ENCODE results near the gene RAB8A. TPM values are rescaled to one million over a fixed set of nuclear protein-coding genes. Genes with fewer than 3 reads are reported as not detected.
"Not testable (repeated sequence)": the region's sequence is repeated elsewhere in the genome, so short reads cannot be mapped to it uniquely, and the experiment has no call there.

Gene RAB8A
- total RNA-seq, 1 experiment from 2014 or later, result 108 TPM

GRCh38 chr19:16170134-16170533 is 58.4 kb downstream of the RAB8A start:
- Mint-ChIP-seq H3K36me3 (ENCODE audit: insufficient read depth, unreplicated experiment) (no peaks in the 10 kb centered on the region), H3K9me3 (ENCODE audit: unreplicated experiment) (no peaks in the 10 kb centered on the region), H3K27ac (ENCODE audit: unreplicated experiment) (no peak overlapping the region), H3K4me1 (ENCODE audit: low read depth, unreplicated experiment) (peaks cover 10% of the 10 kb centered on the region), H3K27me3 (ENCODE audit: insufficient read depth, unreplicated experiment) (no peaks in the 10 kb centered on the region), H3K4me3 (ENCODE audit: unreplicated experiment) (no peak overlapping the region)
- DNase-seq, result no peak
- no peak overlapping the region for H3K4me3 ChIP-seq (ENCODE audit: low read depth, low read length)
- TF ChIP-seq, protein P1, sequence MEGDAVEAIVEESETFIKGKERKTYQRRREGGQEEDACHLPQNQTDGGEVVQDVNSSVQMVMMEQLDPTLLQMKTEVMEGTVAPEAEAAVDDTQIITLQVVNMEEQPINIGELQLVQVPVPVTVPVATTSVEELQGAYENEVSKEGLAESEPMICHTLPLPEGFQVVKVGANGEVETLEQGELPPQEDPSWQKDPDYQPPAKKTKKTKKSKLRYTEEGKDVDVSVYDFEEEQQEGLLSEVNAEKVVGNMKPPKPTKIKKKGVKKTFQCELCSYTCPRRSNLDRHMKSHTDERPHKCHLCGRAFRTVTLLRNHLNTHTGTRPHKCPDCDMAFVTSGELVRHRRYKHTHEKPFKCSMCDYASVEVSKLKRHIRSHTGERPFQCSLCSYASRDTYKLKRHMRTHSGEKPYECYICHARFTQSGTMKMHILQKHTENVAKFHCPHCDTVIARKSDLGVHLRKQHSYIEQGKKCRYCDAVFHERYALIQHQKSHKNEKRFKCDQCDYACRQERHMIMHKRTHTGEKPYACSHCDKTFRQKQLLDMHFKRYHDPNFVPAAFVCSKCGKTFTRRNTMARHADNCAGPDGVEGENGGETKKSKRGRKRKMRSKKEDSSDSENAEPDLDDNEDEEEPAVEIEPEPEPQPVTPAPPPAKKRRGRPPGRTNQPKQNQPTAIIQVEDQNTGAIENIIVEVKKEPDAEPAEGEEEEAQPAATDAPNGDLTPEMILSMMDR (IDR thresholded peaks at IDR 0.05; ENCODE audit: insufficient read depth in 1 of 2, low read depth in 1 of 2, low read length in 1 of 2, severe bottlenecking in 1 of 2, unreplicated experiment in 1 of 2), result no peak
- H3K27me3 ChIP-seq (replicated peaks; ENCODE audit: control insufficient read depth, insufficient read depth, low read length), result no peaks in the 10 kb centered on the region
- CTCF ChIA-PET, result no interaction called here
- no TSS peak for BruUV-seq (replicated peaks)
- H3K36me3 ChIP-seq (ENCODE audit: control insufficient read depth, insufficient read depth, low read length), result no peaks in the 10 kb centered on the region
- peaks cover 16% of the 10 kb centered on the region for H3K4me1 ChIP-seq
- intact Hi-C loops (cut with micrococcal nuclease; ENCODE audit: unreplicated experiment), result no loop called here
- H3K9me3 ChIP-seq, result no peaks in the 10 kb centered on the region
- POLR2A ChIA-PET, result no interaction called here

- Histone ChIP-seq H3K27me3 (replicated peaks; ENCODE audit: control insufficient read depth, insufficient read depth, low read length) (no peaks in the 10 kb centered on the region), H3K9me3 (no peaks in the 10 kb centered on the region), H3K4me3 (ENCODE audit: low read depth, low read length) (no peak overlapping the region), H3K36me3 (ENCODE audit: control insufficient read depth, insufficient read depth, low read length) (no peaks in the 10 kb centered on the region), H3K4me1 (peaks cover 23% of the 10 kb centered on the region)
- BruUV-seq (replicated peaks), result no TSS peak
- Mint-ChIP-seq H3K36me3 (ENCODE audit: insufficient read depth, unreplicated experiment) (peaks cover 5% of the 10 kb centered on the region), H3K9me3 (ENCODE audit: unreplicated experiment) (no peaks in the 10 kb centered on the region), H3K4me1 (ENCODE audit: low read depth, unreplicated experiment) (peaks cover 21% of the 10 kb centered on the region), H3K27me3 (ENCODE audit: insufficient read depth, unreplicated experiment) (no peaks in the 10 kb centered on the region), H3K4me3 (ENCODE audit: unreplicated experiment) (no peak overlapping the region), H3K27ac (ENCODE audit: unreplicated experiment) (no peak overlapping the region)
- CTCF ChIA-PET, result no interaction called here
- intact Hi-C loops (cut with micrococcal nuclease; ENCODE audit: unreplicated experiment), result no loop called here
- POLR2A ChIA-PET, result no interaction called here
- TF ChIP-seq, protein P1 (IDR thresholded peaks at IDR 0.05; ENCODE audit: insufficient read depth in 1 of 2, low read depth in 1 of 2, low read length in 1 of 2, severe bottlenecking in 1 of 2, unreplicated experiment in 1 of 2), result no peak
- DNase-seq, result no peak
Observed at GRCh38 chr19:16175954-16176353, 64.3 kb downstream of the RAB8A start.

GRCh38 chr19:16178866-16179265 is 67.2 kb downstream of the RAB8A start:
- H3K9me3 ChIP-seq; H3K27ac Mint-ChIP-seq (ENCODE audit: unreplicated experiment); H3K9me3 Mint-ChIP-seq (ENCODE audit: unreplicated experiment); BruUV-seq (replicated peaks); POLR2A ChIA-PET; H3K36me3 ChIP-seq (ENCODE audit: control insufficient read depth, insufficient read depth, low read length); H3K27me3 Mint-ChIP-seq (ENCODE audit: insufficient read depth, unreplicated experiment); H3K4me1 ChIP-seq; intact Hi-C loops (cut with micrococcal nuclease; ENCODE audit: unreplicated experiment); CTCF ChIA-PET; H3K4me3 Mint-ChIP-seq (ENCODE audit: unreplicated experiment); H3K4me3 ChIP-seq (ENCODE audit: low read depth, low read length); H3K27me3 ChIP-seq (replicated peaks; ENCODE audit: control insufficient read depth, insufficient read depth, low read length); DNase-seq; H3K36me3 Mint-ChIP-seq (ENCODE audit: insufficient read depth, unreplicated experiment): not testable (repeated sequence)
- H3K4me1 Mint-ChIP-seq (ENCODE audit: low read depth, unreplicated experiment), result peaks cover 12% of the 10 kb centered on the region

- Mint-ChIP-seq H3K9me3 (ENCODE audit: unreplicated experiment) (no peaks in the 10 kb centered on the region), H3K4me3 (ENCODE audit: unreplicated experiment) (peak overlapping the region; percentile 23), H3K36me3 (ENCODE audit: insufficient read depth, unreplicated experiment) (peaks cover 15% of the 10 kb centered on the region), H3K4me1 (ENCODE audit: low read depth, unreplicated experiment) (peaks cover 12% of the 10 kb centered on the region), H3K27me3 (ENCODE audit: insufficient read depth, unreplicated experiment) (no peaks in the 10 kb centered on the region), H3K27ac (ENCODE audit: unreplicated experiment) (peak overlapping the region; percentile 62)
- H3K4me3 ChIP-seq (ENCODE audit: low read depth, low read length), result no peak overlapping the region
- no peaks in the 10 kb centered on the region for H3K36me3 ChIP-seq (ENCODE audit: control insufficient read depth, insufficient read depth, low read length)
- ChIA-PET POLR2A (interaction anchor here (0.6 kb wide), 1 partner anchor 139 kb away, joined by 3 read pairs; no protein-coding TSS in a partner anchor), CTCF (interaction anchor here (0.7 to 3.3 kb wide), 7 partner anchors 64 to 344 kb away, joined by 3 to 24 read pairs (median 3); no protein-coding TSS in a partner anchor)
- no peaks in the 10 kb centered on the region for H3K27me3 ChIP-seq (replicated peaks; ENCODE audit: control insufficient read depth, insufficient read depth, low read length)
- no TSS peak for BruUV-seq (replicated peaks)
- no peaks in the 10 kb centered on the region for H3K9me3 ChIP-seq
- peaks cover 13% of the 10 kb centered on the region for H3K4me1 ChIP-seq
- peak; percentile 55 to 62 for DNase-seq
- TF ChIP-seq, protein P1 (IDR thresholded peaks at IDR 0.05; ENCODE audit: insufficient read depth in 1 of 2, low read depth in 1 of 2, low read length in 1 of 2, severe bottlenecking in 1 of 2, unreplicated experiment in 1 of 2), result no peak
- intact Hi-C loops (cut with micrococcal nuclease; ENCODE audit: unreplicated experiment), result loop anchor here (5.0 to 10.0 kb wide), 2 partner anchors 346 to 548 kb away; no protein-coding TSS in a partner anchor
Observed at GRCh38 chr19:16180611-16181010, 68.9 kb downstream of the RAB8A start.
